Activated CD4-positive, CD25-positive, alpha-beta regulatory T cell treated with anti-CD3 and anti-CD28 coated beads, Interleukin-2, amount 50 U/mL, for 16 hours (primary cell): ENCODE measurements around the gene RPS3.
A peak's percentile ranks its signal among the peaks of the same experiment; 100 is the strongest.
"Not testable (repeated sequence)": the region's sequence is repeated elsewhere in the genome, so short reads cannot be mapped to it uniquely, and the experiment has no call there.

ENCODE experiments used
- DNase-seq: peaks from one replicate; pipeline ENCODE4 v3.0.0-alpha.2; 2020; ENCODE audit warnings: low read depth, low spot score

RPS3 gene

DNA sequence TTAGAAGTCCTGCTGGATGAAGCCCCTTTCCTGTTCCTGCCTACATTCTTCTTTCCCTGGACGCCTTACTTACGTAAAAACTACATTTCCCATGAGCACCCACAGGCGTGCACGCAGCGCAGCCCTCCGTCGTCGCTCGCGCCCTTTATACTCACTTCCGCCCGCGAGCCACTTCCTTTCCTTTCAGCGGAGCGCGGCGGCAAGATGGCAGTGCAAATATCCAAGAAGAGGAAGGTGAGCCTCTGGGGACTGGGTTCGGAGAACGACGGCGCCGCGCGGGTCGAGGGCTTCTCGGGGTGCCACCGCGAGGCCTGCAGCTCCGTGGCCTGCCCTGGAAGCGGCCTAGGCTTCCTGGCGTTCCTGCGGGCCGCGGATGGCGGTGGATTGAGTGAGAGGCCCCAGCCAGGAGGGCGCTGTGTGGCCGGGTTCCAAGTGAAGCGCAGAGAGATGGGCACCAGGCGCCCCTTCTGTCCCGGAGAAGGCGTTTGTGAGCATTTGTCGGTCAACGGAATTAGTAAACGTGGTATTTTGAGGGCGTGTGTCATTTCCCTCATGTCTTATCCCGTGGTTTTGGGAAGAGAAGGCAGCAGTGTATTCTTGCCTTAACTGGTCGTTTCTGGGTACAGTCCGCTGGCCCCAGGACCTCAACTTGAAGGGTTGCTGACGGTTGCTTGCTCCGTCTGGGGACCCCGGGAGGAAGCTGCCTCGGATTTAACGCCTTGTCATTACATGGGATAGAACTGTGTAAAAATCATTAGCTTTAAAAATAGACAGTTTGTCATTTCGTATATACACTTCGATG lies at the start of gene RPS3:
Gene RPS3 (plus strand): TSS at position 175 of the 802 bp plus-strand sequence. CDS start 30 bp downstream, at position 205.
- peak; percentile 83 for DNase-seq

GRCh38 chr11:75349521-75350116 lies 49.7 kb upstream of the RPS3 start:
- no peak for DNase-seq

DNA sequence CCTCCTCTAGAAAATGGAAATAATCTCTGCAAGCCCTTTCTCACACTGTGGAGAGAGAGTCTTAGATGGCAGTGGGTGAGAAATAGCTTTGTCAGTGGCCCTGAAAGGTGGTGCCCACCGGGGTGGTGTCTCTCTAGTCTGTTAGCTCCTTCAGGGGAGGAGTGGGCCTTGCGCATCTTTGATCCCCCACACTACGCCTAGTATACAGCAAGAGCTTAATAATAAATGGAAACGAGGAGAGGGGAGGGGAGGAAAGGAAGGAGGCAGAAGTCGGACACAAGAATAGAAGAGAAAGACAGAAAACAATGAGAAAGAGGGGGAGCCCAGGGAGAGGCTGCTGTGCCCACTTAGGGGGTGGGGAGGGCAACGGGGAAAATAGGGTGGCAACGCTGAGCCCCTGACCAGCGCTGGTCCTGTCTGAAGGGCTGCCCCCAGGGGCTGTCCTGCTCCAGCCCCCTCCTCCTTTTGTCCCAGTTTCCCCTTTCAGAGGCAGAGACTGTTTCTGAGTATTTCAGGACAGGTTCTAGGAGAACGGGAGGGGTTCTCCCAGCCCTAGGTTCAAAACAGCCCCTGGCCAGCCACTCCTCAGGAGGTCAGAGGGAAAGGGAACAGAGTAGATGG lies 49.1 kb upstream of the RPS3 start:
- no peak for DNase-seq

DNA sequence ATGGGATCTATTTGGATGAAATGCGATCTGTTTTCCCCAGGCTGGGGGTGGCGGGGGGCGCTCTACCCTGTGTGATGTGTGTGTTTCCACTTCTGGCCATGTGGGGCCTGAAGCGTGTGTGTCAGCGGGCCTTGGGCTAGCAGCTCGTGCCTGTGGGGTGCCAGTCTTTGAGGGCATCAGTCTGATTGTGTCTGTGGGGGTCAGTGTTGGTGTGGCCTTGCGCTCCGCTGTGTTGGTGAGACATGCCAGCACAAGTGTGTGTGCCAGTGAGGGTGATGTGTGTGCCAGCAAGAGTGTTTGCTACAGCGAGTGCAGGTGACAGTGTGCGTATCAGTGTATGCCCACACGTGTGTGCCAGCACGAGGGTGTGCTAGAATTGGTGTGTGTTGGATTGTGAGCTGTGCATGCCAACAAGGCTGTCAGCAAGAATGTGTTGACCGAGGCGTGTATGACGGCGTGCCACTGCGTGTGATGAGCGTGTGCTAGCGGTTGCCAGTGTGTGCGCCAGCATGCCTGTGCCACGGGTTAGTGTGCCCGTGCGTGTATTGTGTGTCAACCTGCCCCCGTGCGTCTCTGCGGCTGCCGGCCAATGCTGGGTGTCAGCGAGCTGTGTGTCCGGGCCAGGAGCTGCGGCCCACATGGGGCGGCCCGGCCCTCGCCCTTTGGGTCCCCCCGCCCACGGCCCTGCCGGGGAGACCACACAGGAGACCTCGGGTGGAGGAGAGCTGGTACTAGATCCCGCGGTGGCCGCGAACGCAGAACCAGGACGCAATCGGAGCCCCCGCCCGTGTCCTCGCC lies 48.4 kb upstream of the RPS3 start:
- DNase-seq: no peak

DNA sequence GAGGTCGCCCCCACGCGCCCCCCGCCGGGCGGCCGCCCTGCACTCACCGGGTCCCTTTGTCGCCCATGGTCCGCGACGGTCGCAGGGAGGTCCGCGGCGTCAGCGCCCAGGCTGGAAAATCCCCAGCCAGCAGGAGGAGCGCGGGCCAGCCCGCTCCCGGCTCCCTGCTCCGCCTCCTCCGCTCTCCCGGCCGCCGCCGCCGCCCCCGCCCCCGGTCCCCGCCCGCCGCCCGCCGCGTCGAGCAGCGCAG lies 47.9 kb upstream of the RPS3 start, which contains the start of gene ARRB1:
Gene ARRB1 (minus strand): TSS at position 121 of the 250 bp plus-strand sequence. CDS start 54 bp downstream, at position 67.
- DNase-seq: no peak

DNA sequence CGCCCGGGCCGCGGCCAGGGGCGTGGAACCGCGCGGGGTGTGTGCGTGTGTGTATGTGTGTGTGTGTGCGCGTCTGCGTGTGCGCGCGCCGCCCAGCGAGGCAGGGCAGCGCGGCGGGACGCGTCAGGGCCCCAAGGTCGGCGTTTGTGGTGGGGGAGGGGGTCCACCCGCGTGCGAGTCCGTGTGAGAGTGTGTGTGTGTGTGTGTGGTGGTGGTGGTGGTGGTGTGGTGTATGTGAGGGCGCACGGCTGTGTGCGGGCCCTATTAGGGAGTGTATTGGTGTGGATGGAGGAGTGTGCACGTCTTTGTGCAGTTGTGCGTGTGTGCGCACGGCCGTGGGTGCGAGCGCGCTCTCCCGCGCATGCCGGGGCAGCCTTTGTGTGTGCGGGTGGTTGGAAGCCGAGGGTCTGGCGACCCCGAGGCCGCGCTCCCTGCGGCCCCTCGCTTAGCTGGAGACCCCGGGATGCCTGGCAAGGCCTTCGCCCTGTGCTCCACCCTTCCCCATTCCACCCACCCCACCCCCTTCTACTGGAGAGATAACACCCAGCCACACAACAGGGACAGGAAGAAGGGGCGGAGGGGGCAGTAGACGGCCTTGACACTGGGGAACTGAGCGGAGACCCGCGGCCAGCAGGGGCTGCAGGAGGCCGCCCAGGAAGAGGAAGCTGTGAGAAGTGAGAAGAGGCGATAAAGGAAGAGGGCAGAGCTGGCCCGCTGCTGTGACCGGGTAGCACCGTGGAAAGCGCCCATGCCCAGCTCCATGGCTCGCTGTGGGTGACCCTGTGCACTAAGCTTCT lies 47.3 kb upstream of the RPS3 start:
- DNase-seq: peak; percentile 21

- no peak for DNase-seq
Measured at GRCh38 chr11:75352588-75353206, 46.6 kb upstream of the RPS3 start.

GRCh38 chr11:75355051-75355450 lies 44.3 kb upstream of the RPS3 start:
- DNase-seq: no peak

DNA sequence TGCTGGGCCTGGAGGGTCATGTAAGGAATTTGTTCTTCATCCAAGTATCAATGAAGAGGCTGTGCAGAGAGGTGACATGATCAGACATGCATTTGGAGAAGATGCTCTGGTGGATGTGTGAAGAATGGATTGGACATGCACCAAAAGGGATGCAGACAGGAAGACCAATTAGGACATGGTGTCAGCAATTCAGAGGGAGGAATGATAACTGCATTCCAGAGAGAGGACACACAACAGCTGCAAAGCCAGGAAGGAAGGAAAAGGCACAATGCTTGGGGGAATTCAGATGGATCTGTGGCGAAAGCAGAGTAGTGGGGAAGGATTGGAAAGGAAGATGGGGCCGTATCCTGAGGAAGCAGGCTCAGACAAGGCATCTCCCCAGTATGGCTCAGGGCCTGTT lies 42.7 kb upstream of the RPS3 start:
- DNase-seq: no peak

- not testable (repeated sequence) for DNase-seq
Measured at GRCh38 chr11:75362285-75362684, 37.0 kb upstream of the RPS3 start.

DNA sequence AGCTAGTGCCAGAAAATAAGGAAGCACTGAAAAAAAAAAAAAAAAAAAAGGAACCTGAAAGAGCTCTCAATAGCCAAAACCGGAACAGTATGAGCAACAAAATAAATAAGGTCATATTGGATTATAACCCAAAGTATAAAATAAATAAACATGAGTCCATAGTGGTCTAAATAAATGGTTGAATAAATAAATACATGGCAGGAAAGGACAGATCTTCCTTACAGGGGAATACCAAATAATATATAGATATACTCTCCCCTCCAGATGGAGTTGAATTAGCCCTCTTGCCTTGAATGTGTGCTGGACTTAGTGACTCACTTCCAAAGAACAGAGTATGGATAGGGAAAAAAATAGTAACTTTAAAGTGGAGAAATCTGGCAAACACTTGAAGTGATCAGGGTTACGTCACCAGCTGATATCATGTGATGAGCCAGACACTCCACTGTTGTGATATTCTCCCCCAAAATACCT lies 33.6 kb upstream of the RPS3 start:
- no peak for DNase-seq

- DNase-seq: not testable (repeated sequence)
Measured at GRCh38 chr11:75366826-75367225, 32.5 kb upstream of the RPS3 start.

DNA sequence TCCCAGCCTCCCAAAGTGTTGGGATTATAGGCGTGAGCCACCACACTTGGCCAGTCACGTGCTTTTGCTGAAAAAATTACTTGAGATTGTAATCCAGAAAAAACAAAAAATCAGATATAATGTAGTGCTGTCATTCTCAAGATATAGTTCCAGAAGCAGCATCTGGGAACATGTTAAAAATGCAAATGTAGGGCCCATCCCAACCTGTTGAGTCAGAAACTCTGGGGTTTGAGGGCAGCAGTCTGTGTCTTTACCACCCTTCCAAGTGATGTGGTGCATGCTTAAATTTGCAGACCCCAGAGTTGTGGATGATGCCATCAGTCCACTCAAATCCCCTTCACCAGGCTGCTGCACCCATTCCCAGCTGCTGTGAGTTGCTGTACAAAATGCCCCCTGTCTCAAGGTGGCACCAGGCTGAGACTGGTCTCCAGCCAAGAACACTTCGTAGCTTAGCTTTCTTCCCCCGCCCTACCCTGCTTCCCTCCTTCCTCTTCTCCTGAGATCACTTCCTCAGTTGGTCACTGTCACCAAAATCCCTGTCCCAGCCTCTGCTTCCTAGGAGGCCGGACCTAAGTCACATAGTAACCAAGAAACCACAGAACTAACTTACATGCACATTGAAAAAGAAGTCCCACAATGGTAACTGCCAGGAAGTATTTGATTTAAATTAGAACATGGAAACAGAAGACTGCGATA lies 29.6 kb upstream of the RPS3 start:
- DNase-seq: no peak

- no peak for DNase-seq
Measured at GRCh38 chr11:75371949-75372876, 27.1 kb upstream of the RPS3 start.

DNA sequence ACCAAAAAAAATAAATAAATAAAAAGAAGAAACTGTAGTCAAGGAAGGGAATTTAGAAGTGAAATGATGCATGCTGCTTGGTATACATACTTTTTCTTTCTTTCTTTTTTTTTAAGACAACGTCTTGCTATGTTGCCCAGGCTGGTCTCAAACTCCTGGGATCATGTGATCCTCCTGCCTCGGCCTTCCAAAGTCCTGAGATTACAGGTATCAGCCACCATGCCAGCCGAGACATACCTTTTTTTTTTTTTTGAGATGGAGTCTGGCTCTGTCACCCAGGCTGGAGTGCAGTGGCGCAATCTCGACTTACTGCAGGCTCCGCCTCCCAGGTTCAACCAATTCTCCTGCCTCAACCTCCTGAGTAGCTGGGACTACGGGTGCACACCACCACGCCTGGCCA lies 26.1 kb upstream of the RPS3 start:
- DNase-seq: no peak

- no peak for DNase-seq
Measured at GRCh38 chr11:75374646-75375045, 24.7 kb upstream of the RPS3 start.

DNA sequence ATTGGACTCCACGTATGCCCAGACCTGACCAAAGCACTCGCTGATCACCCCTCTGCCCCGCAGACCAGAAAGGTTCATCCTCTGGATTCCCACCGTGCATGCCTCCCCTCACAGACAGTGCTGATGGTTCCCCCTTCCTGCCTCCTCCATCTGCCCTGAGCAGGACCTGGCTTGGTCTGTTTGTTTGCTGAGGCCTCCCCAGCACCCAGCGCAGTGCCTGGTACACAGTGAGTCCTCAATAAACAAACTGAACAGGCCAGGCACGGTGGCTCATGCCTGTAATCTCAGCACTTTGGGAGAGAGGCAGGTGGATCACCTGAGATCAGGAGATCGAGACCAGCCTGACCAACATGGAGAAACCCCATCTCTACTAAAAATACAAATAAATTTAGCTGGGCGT lies 23.7 kb upstream of the RPS3 start:
- DNase-seq: no peak

GRCh38 chr11:75376175-75376574 lies 23.1 kb upstream of the RPS3 start:
- DNase-seq: no peak

DNA sequence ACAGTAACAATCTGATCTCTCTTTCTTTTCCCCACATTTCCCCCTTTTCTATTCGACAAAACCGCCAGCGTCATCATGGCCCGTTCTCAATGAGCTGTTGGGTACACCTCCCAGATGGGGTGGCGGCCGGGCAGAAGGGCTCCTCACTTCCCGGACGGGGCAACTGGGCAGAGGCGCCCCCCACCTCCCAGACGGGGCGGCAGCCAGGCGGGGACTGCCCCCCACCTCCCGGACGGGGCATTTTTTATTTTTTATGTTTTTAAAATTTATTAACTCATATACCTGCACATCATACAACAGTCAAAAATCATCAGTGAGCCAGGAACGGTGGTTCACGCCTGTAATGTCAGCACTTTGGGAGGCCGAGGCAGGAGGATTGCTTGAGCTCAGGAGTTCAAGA lies 20.5 kb upstream of the RPS3 start:
- DNase-seq: not testable (repeated sequence)
